Loucy (cell line): Measurements from ENCODE around the gene TCF7L2.

Experiments
- CTCF ChIP-seq: fragments of 200-600 bp; sonication (generic); conservative IDR thresholded peaks from 2 replicates; pipeline ENCODE4 v1.5.1; 2014; ENCODE audit warnings: mild to moderate bottlenecking, antibody characterized with exemption, low read length
- EZH2phosphoT487 ChIP-seq: fragments of 200-600 bp; IDR thresholded peaks from 2 replicates; pipeline ENCODE4 v1.6.1; 2018; ENCODE audit warnings: antibody characterized with exemption, mild to moderate bottlenecking, moderate library complexity, borderline replicate concordance

GRCh38 chr10:112954974-112955581 lies 5.0 kb downstream of the TCF7L2 start:
- TF ChIP-seq CTCF (no peak), EZH2phosphoT487 (no peak)
